NCI-H2029 (cell line): ENCODE data around the gene RIT1.

Source experiments
- DNase-seq: peaks from one replicate; lab custom pipeline; 2025; lab: John Stamatoyannopoulos, UW

Gene RIT1, protein sequence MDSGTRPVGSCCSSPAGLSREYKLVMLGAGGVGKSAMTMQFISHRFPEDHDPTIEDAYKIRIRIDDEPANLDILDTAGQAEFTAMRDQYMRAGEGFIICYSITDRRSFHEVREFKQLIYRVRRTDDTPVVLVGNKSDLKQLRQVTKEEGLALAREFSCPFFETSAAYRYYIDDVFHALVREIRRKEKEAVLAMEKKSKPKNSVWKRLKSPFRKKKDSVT

DNA sequence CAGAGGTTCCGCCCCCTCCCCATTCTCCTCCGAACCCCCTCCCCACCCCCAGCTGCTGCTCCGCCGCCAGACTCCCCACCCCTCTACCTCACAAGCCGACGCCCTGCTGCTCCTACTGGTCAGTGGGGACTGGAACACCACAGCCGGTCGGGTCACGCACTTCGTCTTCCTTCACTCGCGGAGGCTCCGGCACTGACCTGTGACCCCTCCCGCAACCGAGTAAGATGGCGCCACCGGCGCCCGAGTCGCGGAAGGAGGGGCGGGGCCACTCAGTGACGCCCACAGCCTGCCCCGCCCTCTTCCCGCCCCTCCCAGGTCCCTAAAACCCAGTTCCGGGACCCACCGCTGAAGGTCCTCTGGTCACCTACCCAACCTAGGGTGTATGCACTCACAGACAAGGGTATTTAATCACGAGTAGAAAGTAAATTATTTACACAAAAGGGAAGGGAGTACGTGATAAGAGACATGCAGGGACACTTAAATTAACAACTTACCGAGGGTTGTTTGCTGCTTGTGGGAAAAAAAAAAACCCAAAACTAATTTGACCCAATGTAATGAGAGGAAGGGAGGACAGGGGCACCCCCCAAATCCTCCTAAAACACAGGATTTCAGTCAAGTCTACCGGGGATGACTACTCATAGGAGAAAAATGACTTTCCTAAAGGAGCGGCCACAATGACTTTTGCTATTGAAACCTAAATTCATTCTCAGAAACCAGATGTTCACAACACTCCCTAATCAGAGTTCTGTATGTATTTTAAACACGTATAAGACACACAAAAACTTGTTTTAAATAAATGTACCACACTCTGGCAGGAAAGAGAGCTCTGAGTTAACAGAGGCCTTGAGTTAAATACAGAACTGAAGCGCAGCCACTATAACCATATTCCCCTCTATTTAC, at the start of gene RIT1:
TSS of gene RIT1 (minus strand) at position 194 of the 900 bp plus-strand sequence. CDS start 588 bp downstream, outside the sequence.
- peak; percentile 46 for DNase-seq

DNA sequence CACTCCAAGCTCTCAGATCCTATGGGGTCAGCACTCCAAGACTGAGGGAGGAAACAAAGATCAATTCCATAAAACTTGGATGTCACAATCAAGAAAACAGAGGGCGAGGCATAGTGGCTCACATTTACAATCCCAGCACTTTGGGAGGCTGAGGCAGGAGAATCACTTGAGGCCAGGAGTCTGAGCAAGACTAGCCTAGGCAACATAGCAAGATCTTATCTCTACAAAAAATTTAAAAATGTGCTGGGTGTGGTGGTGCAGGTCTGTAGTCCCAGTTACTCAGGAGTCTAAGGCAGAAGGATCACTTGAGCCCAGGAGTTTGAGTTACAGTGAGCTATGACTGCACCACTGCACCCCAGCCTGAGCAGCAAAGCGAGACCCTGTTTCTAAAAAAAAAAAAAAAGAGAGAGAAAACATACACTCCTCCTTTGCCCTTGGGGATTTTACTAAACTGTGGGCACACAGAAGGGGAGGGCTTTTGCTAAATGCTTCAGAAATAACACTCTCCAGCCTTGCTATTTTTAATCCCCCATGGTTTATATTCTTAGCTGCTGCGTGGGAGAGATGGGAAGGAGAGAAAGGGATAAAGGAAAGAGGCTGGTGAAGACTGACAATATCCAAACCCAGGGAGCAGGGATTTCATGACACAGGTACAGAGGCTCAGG, 49.1 kb upstream of the RIT1 start:
- no peak for DNase-seq

DNA sequence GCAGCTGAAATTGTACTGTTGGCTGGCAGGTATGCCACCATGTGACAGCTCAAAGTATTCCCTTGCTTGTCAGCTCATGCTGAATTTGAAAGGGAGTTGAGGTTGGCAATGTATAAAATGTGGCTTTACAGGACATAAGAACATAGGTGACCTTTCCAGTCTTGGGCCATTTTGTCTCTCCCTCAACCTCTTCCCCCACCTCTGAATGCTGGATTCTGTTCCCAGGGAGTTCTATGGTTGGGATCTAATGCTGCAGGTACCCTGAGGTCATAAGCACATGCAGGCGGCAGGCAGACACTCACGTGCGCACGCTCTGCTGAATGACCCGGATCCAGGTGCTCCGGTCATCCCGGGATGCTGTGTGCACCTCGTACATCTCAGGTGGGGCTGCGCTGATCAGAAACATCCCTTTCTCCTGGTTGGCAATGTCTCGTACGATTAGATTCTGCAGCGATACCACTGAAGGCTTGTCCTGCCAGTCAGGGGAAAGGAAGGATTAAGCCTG, 46.3 kb upstream of the RIT1 start:
- DNase-seq = no peak

DNA sequence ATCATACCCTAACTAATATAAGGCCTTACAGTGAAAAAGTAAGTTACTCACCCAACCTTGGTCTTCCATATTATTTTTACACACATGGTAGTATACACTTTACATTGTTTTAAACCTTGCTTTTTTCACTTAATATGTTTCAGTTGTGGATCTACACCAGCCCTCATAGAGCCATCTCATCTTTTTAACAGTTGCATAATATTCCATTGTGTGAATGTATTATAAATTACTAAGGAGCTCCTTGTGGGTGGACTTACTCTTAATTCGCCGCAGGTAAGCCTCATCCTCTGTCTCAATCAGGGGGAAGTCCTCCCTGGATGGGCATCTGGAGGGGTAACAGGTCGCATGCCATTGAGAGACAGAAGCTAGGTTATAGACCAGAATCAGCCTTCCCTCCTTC, 43.5 kb upstream of the RIT1 start:
- no peak for DNase-seq

DNA sequence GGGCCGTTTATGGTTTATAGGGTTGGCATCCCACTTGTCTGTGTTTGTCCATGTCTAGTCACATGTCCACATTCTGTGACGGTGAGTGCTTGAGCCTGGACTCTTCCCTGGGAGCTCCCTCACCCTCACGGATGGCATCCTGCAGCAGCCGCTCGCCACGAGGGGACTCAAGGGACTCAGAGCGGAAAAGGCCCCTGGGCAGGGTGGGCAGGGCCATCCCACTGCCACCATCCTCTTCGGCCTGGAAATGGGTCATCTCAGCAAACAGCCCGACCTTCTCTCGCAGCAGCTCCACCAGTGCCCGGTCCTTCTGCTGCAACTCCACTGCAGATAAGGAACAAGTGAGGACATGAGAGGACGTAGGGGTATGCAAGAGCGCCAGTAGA, 41.3 kb upstream of the RIT1 start:
- DNase-seq = no peak

DNA sequence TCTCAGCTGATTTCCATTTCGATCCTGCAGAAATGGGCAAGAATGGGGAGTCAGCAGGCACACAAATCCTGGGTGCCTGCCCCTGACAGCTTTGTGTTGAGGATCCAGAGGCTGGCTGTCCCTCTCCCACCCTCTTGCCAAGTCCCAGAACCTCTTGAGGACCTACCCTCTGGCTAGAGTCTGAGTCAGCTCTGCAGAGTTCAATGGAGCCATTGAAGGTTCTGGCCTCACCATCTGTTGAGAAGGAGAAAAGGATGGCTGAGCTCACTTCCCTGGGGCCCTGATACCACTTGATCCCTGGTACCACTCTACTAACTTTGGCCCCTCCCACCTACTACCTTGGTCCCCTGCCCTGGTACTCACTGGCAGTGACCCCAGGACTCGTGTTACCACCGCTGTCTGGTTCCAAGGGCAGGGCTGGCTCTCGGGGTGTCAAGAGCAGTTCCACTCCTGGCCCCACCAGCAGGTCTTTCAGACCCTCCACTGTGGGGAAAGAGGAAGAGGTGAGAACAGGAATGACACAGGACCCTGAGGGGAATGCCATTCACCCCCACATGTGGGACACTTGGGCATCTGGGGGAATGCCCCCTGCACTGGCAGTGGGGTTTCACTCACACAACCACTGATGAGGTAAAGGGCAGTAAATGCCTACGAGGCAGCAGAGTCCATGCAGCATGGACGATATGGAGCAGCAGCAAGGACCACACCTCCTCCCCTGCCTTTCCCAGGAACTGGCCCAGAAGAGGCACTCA, 40.8 kb upstream of the RIT1 start:
- DNase-seq = peak; percentile 22

DNA sequence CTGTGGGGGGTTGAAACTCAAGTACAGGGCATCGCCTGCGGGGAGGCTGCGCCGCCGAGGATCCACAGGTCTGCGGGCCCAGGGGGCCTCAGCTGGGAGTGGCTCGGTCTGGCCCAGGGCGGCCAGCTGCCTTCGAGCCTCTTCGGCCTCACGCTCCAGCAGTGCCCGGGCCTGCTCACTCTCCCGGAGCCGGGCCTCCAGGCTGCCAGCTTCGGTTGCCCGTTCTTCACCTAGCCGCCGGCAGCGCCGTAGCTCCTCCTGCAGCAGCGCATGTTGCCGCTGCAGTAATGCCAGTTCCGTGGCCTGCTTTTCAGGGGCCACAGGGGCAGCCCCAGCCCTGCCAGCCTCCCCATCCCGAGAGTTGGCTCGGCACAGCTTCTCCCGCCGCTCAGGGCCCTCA, 39.7 kb upstream of the RIT1 start:
- DNase-seq = no peak

DNA sequence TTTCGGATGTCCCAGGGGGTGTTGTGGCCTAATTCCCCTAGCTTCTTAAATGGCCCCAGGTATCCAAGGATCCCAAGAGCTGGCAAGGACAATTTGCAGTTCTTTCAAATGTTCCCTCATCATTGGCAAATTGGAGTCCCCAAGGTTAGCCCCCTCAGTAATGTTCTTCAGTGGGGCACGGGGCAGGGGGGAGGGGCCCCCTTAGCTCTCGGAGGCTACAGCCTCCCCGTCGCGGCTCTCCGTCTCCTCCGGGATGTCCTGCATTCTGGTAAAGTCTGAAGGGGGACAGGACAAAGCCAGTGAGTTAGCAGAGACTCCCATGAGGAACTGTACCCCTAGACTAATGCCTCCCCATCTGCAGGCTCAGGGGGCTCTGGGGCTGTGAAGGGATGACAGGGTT, 36.6 kb upstream of the RIT1 start:
- DNase-seq = no peak

DNA sequence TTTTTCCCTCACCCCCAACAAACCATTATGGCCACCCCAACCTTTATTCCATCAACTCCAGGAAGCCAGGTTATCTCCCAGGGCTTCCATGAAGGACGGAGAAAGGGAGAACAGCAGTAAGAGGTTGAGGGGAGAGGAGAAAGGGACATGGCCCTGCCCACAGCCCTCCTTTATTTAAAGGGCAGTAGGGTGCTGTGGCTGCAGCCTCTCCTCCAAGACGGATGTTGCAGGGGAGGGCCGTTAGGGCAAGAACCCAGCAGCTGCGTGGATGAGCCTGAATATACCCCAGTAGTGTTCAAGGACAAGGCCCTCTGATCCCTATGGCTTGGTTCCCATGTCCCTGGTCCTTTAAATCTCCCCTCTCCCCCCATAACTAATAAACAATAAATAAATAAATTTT, 36.1 kb upstream of the RIT1 start:
- DNase-seq = no peak

DNA sequence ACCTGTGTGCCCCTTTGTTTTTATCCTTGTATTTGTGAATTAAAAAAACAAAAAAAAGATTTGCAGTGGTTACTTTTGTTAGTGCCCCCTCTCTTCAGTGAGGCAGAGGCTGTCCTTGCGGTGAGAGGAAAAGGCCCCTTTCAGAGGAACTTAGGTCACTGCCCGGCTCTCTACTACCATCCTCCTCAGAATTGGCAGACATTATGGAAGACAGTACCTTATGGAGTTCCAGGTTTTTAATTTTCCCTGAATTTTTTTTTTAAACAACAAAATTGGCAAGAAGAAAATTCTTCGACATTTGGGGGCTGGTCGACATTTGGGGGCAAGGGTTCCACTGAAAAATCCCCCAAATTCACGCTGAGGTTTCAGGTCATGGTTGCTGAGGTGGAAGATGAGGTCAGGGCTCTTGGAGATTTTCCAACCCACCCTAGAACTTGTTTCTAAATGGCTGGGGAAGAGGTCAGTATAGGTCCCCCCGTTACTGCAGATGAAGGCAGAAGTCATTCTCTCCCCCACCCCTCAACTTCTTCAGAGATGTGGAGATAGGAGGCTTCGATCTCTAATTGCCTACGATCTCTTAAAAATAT, 35.6 kb upstream of the RIT1 start:
- DNase-seq = no peak

DNA sequence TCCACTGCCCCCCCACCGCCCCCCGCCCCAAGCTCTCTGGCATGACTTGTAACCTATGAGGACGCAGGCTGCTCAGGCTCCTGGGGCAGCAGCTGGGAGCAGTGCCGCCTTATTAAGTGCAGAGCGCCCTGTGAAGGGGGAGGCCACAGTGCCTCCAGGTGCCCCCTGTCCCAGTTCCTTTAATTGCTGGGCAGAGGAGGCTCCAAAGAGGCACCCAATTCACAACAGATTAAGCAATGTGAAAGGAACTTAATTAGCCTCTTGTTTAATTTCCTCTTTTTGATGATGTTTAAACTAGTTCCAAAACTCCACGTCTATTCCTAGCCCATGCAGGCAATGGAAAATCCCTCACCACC, 33.3 kb upstream of the RIT1 start:
- no peak for DNase-seq

DNA sequence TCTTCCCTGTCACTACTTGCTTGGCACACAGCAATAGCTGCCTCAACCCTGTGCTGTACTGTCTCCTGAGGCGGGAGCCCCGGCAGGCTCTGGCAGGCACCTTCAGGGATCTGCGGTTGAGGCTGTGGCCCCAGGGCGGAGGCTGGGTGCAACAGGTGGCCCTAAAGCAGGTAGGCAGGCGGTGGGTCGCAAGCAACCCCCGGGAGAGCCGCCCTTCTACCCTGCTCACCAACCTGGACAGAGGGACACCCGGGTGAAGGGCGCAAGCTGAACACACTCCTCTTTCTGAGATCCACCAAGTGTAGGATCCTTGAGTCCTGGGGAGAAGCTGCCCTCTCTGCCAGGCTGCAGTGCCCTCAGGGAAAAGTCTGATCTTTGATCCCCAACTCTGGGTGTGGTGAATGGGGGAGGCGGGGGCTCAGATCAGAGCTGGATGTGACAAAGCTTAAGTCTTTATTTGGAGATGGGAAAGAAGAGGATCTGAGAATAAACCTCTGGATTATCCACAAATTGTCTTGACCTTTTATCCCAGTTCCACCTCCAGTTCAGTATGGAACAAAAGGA, 31.5 kb upstream of the RIT1 start:
- no peak for DNase-seq

DNA sequence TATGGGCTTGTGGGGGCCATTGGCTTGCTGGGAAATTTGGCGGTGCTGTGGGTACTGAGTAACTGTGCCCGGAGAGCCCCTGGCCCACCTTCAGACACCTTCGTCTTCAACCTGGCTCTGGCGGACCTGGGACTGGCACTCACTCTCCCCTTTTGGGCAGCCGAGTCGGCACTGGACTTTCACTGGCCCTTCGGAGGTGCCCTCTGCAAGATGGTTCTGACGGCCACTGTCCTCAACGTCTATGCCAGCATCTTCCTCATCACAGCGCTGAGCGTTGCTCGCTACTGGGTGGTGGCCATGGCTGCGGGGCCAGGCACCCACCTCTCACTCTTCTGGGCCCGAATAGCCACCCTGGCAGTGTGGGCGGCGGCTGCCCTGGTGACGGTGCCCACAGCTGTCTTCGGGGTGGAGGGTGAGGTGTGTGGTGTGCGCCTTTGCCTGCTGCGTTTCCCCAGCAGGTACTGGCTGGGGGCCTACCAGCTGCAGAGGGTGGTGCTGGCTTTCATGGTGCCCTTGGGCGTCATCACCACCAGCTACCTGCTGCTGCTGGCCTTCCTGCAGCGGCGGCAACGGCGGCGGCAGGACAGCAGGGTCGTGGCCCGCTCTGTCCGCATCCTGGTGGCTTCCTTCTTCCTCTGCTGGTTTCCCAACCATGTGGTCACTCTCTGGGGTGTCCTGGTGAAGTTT, 30.8 kb upstream of the RIT1 start:
- no peak for DNase-seq

DNA sequence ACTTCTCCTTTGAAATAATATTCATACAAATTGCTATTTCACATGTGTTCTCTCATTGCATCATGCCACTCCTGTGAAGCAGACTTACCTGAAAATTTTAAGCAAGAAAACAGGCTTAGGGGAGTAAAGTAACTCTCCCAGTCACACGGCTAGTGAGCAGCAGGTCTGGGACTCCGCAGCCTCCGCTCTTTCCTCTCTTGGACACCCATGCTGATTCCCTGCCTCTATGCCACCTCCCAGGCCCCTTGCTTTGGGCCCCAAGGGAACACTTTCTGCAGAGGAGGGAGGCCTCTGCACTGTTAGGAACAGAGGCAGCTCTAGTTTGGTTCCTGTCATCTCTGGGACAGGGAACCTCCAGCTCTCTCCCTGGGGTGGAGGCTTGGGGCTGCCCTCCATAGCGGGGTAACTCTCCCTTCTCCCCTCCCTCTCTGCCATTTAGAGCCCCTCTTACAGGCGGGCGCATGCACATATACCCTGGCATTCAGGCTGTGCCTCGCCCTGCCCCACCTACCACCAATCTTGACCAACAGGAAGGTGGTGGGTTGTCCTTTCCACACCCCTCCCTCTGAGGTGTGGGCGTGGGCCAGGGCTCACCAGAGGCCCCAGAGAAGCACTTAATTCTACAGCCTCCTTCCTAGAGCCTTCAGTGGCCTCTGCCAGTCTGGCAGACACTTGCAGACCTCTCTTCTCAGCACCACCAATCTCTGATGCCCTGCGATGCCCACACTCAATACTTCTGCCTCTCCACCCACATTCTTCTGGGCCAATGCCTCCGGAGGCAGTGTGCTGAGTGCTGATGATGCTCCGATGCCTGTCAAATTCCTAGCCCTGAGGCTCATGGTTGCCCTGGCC, 30.1 kb upstream of the RIT1 start, which contains the start of gene RXFP4:
TSS of gene RXFP4 (plus strand) at position 646 of the 852 bp plus-strand sequence. CDS start at position 718, 72 bp downstream.
- DNase-seq = no peak

DNA sequence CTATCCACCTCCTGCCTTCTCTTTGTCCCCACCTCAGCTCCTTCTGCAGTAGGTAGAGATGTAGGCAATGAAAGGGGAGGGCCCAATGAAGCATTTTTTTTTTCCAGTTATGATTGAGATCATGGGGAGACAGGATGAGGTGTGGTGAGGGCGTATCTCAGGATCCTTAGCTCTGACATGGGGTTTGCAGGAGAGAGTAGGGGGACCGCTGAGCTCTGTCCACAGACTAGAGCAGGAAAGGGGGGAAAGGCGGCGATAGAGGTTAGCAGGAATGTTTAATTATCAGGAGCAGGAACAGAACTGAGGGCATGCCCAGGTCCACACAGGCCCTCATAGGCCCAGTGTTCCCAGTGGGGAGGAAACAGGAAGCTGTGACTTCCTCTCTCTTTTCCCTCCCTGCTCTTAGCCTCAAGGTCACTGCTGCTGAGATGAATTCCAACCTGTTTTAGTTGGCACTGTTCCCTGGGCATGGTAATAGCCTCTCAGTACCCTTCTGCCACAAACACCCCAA, 29.4 kb upstream of the RIT1 start:
- peak; percentile 76 for DNase-seq

DNA sequence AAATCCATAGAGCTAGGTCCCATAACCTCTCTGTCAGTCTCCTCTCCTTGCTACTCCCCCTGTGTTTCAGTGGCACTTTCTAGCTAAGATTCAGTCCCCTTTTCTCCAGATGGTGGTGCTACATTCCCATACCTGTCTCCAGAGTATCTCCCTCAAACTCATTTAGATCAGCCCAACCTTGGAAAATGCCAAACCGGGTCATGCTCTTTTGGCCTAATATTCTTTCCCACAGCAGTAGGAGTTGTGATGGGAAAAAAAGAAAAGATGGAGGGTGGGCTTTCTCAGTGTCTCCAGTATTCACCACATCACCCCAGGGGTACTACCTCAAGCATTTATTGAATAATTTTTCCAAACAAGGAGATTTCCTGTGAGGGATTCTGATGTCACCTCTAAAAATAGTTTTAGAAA, 27.1 kb upstream of the RIT1 start:
- DNase-seq = peak; percentile 25

DNA sequence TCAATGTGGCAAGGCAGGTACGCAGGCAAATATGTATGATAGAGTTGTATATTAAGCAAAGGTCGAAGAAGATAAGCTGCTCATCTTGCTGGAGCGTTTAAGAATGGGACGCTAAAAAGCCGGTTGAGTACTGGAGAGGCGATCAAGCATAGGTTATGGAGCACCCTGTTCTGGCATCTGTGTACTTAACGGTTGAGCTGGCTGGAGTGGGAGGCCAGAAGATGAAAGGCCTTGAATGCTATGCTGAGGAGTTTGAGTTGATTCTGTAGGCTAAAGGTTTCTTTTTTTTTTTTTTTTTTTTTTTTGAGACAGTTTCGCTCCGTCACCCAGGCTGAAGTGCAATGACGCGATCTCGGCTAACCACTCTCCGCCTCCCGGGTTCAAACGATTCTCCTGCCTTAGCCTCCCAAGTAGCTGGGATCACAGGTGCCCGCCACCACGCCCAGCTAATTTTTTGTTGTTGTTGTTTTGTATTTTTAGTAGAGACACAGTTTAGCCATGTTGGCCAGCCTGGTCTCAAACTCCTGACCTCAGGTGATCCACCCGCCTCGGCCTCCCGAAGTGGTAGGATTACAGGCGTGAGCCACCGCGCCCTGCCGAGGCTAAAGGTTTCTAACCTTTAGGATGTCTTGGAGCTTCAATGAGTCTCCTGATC, 23.9 kb upstream of the RIT1 start:
- DNase-seq = no peak

DNA sequence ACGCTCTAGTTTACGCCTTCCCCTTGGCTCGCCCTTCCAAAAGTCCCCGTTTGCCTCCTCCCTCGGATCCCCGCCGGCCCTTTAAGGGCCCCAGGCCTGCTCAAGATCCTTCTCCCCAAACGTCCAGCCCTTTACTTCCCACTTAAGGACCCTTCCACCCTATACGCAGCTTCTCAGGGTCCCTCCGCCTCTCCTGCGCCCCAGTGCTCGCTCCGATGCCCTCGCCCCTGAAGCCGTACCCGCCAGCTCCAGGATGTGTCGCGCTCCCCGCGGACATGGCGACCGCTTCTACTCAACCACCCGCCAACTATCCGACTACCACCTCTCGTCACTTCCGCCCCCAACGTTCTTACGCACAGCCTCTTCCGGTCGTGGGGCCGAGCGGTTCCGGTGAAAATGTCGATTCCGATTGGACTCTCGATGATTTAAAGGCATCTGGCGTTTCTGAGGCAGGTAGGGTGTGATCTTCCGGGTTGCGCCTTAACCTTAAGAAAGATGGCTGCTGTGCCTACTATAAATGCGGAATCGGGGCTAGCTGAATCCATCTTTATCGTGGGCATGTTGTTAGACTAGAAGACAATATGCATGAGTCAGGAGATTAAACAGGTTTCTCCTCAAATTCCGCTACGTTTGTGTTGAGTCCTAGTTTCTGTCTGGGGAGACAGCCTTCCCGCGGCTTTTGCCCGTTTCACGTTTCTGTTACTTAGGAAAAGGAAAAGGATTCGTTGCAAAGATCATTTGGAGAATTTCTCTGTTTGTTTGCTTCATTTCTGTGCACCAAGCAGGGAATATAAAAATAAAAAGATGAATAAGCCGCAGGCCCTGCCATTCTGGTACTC, 23.2 kb upstream of the RIT1 start, which contains the start of gene KHDC4:
TSS of gene KHDC4 (minus strand) at position 317 of the 839 bp plus-strand sequence. CDS start at position 277, 40 bp downstream.
- DNase-seq = peak; percentile 99
